K562 (cell line): ENCODE results near the gene BEX3. TPM values are rescaled to one million over a fixed set of nuclear protein-coding genes. Genes with fewer than 3 reads are reported as not detected.

ENCODE experiments used
- ATAC-seq: fragments of 200-7000 bp; cut with Tn5 transposase; 3 replicates; pipeline ENCODE4 v1.9.1; 2020; ENCODE audit warnings: moderate library complexity
- BruUV-seq: library from RNA; stranded (reverse); fragments of 400-500 nt; replicated peaks from 2 replicates; lab custom pipeline; 2021; lab: Mats Ljungman, UMichigan
- CTCF ChIA-PET: fragments of 300-600 bp; formaldehyde crosslinking; extraction: SDS; loops from one replicate; lab custom pipeline; 2021; ENCODE audit warnings: low intra/inter-chr PET ratio; lab: Yijun Ruan, JAX
- POLR2A ChIA-PET: fragments of 300-600, 350-650 bp; sonication (Branson Sonifier 250); formaldehyde crosslinking; extraction: SDS; loops from one replicate; lab custom pipeline; 2021; ENCODE audit warnings: antibody characterized with exemption, inconsistent platforms; lab: Yijun Ruan, JAX
- DNase-seq, 4 experiments: peaks; one replicate each; pipeline versions ENCODE4 v3.0.0 to v3.0.0-alpha.2; 2011 to 2018; ENCODE audit warnings: low spot score in 3 of 4, mixed read lengths in 3 of 4; ENCODE audit errors: extremely low read depth in 1 of 4
- FAIRE-seq: peaks from 2 replicates; lab custom pipeline; 2011; peaks lifted over from hg19 to GRCh38; lab: Jason Lieb, UNC
- H2AFZ ChIP-seq: 2 replicates; pipeline ENCODE4 v1.6.0; 2011; ENCODE audit warnings: low read depth, low read length, control low read depth, inconsistent platforms
- H3K27ac ChIP-seq: fragments of 200-600 bp; 3 replicates; pipeline ENCODE4 v1.8.0; 2011; ENCODE audit warnings: low read depth, mild to moderate bottlenecking, control low read depth, inconsistent platforms, low read length, moderate library complexity, mixed read lengths; ENCODE audit errors: extremely low read depth
- H3K27me3 ChIP-seq, 2 experiments: fragments of 300-600 bp in 1 of 2; 2 replicates in 1 of 2; 3 replicates in 1 of 2; pipeline versions ENCODE4 v1.6.0 to v1.8.0; 2011; ENCODE audit warnings: inconsistent platforms in 2 of 2, low read length in 2 of 2, mild to moderate bottlenecking in 1 of 2, mixed read lengths in 1 of 2, moderate library complexity in 1 of 2; ENCODE audit not compliant: control insufficient read depth in 2 of 2, insufficient read depth in 2 of 2
- H3K36me3 ChIP-seq: fragments of 300-600 bp; 3 replicates; pipeline ENCODE4 v1.8.0; 2011; ENCODE audit warnings: mild to moderate bottlenecking, low read length, inconsistent platforms; ENCODE audit not compliant: control insufficient read depth, insufficient read depth
- H3K4me1 ChIP-seq, 2 experiments: fragments of 200-600 bp in 1 of 2; replicated peaks in 1 of 2; 2 replicates in 1 of 2; 3 replicates in 1 of 2; pipeline versions ENCODE4 v1.5.1 to v1.8.0; 2011; ENCODE audit warnings: inconsistent platforms in 2 of 2, low read length in 2 of 2, mild to moderate bottlenecking in 1 of 2, mixed read lengths in 1 of 2, moderate library complexity in 1 of 2; ENCODE audit not compliant: control insufficient read depth in 2 of 2, insufficient read depth in 2 of 2
- H3K4me2 ChIP-seq: 2 replicates; pipeline ENCODE4 v1.6.1; 2011; ENCODE audit warnings: low read length, control low read depth, inconsistent platforms, mixed read lengths; ENCODE audit not compliant: insufficient read depth
- H3K4me3 ChIP-seq: fragments of 200-600 bp; sonication (generic), shearing (Covaris generic); 2 replicates; pipeline ENCODE4 v1.5.1; 2016; ENCODE audit warnings: control low read depth, inconsistent platforms
- H3K79me2 ChIP-seq: fragments of 200-600 bp; 3 replicates; pipeline ENCODE4 v1.8.0; 2011; ENCODE audit warnings: low read length, inconsistent platforms; ENCODE audit not compliant: control insufficient read depth, insufficient read depth
- H3K9ac ChIP-seq, 2 experiments: 2 replicates each; pipeline versions ENCODE4 v1.6.0 to v1.6.1; 2011; ENCODE audit warnings: low read depth in 2 of 2, low read length in 2 of 2, control low read depth in 1 of 2, inconsistent platforms in 1 of 2, mild to moderate bottlenecking in 1 of 2, mixed read lengths in 1 of 2; ENCODE audit not compliant: insufficient read depth in 1 of 2
- H3K9me1 ChIP-seq: one replicate; pipeline ENCODE4 v1.6.0; 2011; ENCODE audit warnings: inconsistent platforms, mild to moderate bottlenecking, low read length, moderate library complexity; ENCODE audit not compliant: control insufficient read depth, insufficient read depth
- H3K9me3 ChIP-seq: replicated peaks from 2 replicates; pipeline ENCODE4 v1.5.1; 2011; ENCODE audit warnings: low read depth, low read length, inconsistent platforms; ENCODE audit not compliant: control insufficient read depth, insufficient read depth
- H4K20me1 ChIP-seq: replicated peaks from 2 replicates; pipeline ENCODE4 v1.6.1; 2011; ENCODE audit warnings: low read length, inconsistent platforms, mixed read lengths; ENCODE audit not compliant: control insufficient read depth, insufficient read depth
- CREB1 ChIP-seq, 2 experiments: sonication (generic) in 1 of 2; formaldehyde crosslinking in 1 of 2; IDR thresholded peaks; 2 replicates each; pipeline versions ENCODE4 v1.6.1 to v1.8.0; 2012 to 2022; ENCODE audit warnings: inconsistent platforms in 1 of 2, mild to moderate bottlenecking in 1 of 2, missing genetic modification reagents in 1 of 2, moderate library complexity in 1 of 2
- CREB3L1 ChIP-seq: fragments of 450-650 bp; IDR thresholded peaks from 2 replicates; pipeline ENCODE4 v1.6.1; 2014; ENCODE audit warnings: low read depth, mild to moderate bottlenecking, moderate library complexity, borderline replicate concordance
- ETS1 ChIP-seq: conservative IDR thresholded peaks from 2 replicates; pipeline ENCODE4 v1.6.1; 2011; ENCODE audit warnings: low read depth, mild to moderate bottlenecking, low read length; ENCODE audit not compliant: control insufficient read depth
- LCOR ChIP-seq: sonication (generic); formaldehyde crosslinking; IDR thresholded peaks from 2 replicates; pipeline ENCODE4 v1.8.0; 2022; ENCODE audit warnings: mild to moderate bottlenecking, missing genetic modification reagents
- MTA1 ChIP-seq: fragments of 450-650 bp; IDR thresholded peaks from 2 replicates; pipeline ENCODE4 v1.6.1; 2017; ENCODE audit warnings: borderline replicate concordance
- PRMT5 ChIP-seq: sonication (generic); formaldehyde crosslinking; IDR thresholded peaks from 2 replicates; pipeline ENCODE4 v1.5.0; 2020; ENCODE audit warnings: missing genetic modification reagents
- RAD51 ChIP-seq: fragments of 450-650 bp; IDR thresholded peaks from 2 replicates; pipeline ENCODE4 v1.7.1; 2016; ENCODE audit warnings: low read depth, mild to moderate bottlenecking, borderline replicate concordance
- TAF7 ChIP-seq: fragments of 450-650 bp; IDR thresholded peaks from 2 replicates; pipeline ENCODE4 v1.6.1; 2016; ENCODE audit warnings: missing genetic modification characterization, missing compliant biosample characterization
- ZKSCAN1 ChIP-seq: fragments of 150-350 bp; IDR thresholded peaks from 2 replicates; pipeline ENCODE4 v1.6.1; 2016; ENCODE audit warnings: low read depth, low read length
- ZNF444 ChIP-seq: fragments of 250-450 bp; sonication (Bioruptor Pico); IDR thresholded peaks from 2 replicates; pipeline ENCODE4 v1.4.0; 2020; ENCODE audit warnings: mild to moderate bottlenecking, moderate library complexity
- WGBS: fragments of 100-300 bp; shearing (Covaris generic); methylation state at CpG from one replicate; pipeline ENCODE4 v1.1.6; 2016; ENCODE audit warnings: low coverage, mixed read lengths; ENCODE audit not compliant: insufficient coverage; ENCODE audit errors: missing lambda C conversion rate; 5-methylcytosine and 5-hydroxymethylcytosine counted together
- in situ Hi-C: fragments of 300-500 bp; cut with MboI; formaldehyde crosslinking; loops from 4 replicates; pipeline ENCODE4 v1.15.0; 2018; ENCODE audit warnings: inconsistent platforms, mixed read lengths
- intact Hi-C: fragments of 100-400 bp; cut with micrococcal nuclease; formaldehyde crosslinking; loops from 2 replicates; pipeline ENCODE4 v1.14.2; 2022
- polyA plus RNA-seq, 8 experiments: library from polyadenylated mRNA; depleted of rRNA in 4 of 8; stranded (reverse) in 5 of 8; unstranded in 3 of 8; fragments of >200 nt; fragmentation: Nextera tagmentation in 2 of 8; fragmentation: Illumina TruSeq in 1 of 8; extraction: Ambion mirVana in 2 of 8; extraction: Trizol in 1 of 8; gene quantifications; 2 replicates each; pipeline versions ENCODE4 v1.2.1 to v1.2.3, GENCODE V29; 2011 to 2014; ENCODE audit warnings: inconsistent platforms in 1 of 8, missing spikeins in 1 of 8
- total RNA-seq, 7 experiments: library from RNA; depleted of rRNA in 6 of 7; stranded (reverse); fragments of >200 nt in 6 of 7; fragmentation: Illumina TruSeq in 2 of 7; extraction: Trizol in 2 of 7; gene quantifications; 2 replicates each; pipeline versions ENCODE4 v1.2.1 to v1.2.3, GENCODE V29; 2011 to 2021; ENCODE audit warnings: low replicate concordance in 1 of 7

Gene BEX3
- total and polyA plus RNA-seq, 9 of the 15 experiments (the other 6 are each of a cell fraction or from before 2014, with no cell fraction given), result 0.21 to 0.47 TPM; not detected in 7

- ChIA-PET POLR2A (no interaction called here), CTCF (no interaction called here)
- WGBS, result 55% methylated on average over 8 of the region's 29 CpGs
- Histone ChIP-seq H3K4me2 (no peak overlapping the region), H3K4me1 (no peaks in the 10 kb centered on the region), H3K9ac (no peak overlapping the region), H3K27me3 (no peaks in the 10 kb centered on the region; a peak in 1 of 5 replicates), H3K9me3 (no peaks in the 10 kb centered on the region), H3K36me3 (no peaks in the 10 kb centered on the region), H4K20me1 (no peaks in the 10 kb centered on the region), H3K9me1 (no peaks in the 10 kb centered on the region), H3K27ac (no peak overlapping the region), H3K4me3 (no peak overlapping the region), H2AFZ (no peak overlapping the region)
- in situ Hi-C loops, result no loop called here
- FAIRE-seq (no peak), ATAC-seq (no peak)
- no TSS peak for BruUV-seq
- TF ChIP-seq ZKSCAN1 (peak; percentile 69; the same call in 1 of the 2 replicates), ZNF444 (no peak)
- TF ChIP-seq, all 486 proteins: peak for 1
- no peak for DNase-seq
- intact Hi-C loops, result no loop called here
- no peaks in the 10 kb centered on the region for H3K79me2 ChIP-seq
These were observed 28.5 kb upstream of the BEX3 start for GRCh38 chrX:103347682-103348397.

GRCh38 chrX:103356130-103356798 lies 20.1 kb upstream of the BEX3 start, which contains the start of gene TCEAL9:
Gene TCEAL9, plus strand, starts transcription at chrX:103356506. Its CDS starts 1,179 bp downstream, at chrX:103357685.
- POLR2A ChIA-PET, result interaction anchor here (0.6 to 2.0 kb wide), 4 partner anchors 9 to 55 kb away, joined by 3 to 6 read pairs (median 3); no protein-coding TSS in a partner anchor
- intact Hi-C loops (no loop called here), in situ Hi-C loops (no loop called here)
- Histone ChIP-seq H3K4me3 (peak within 1 kb of the TSS; percentile 60), H3K79me2 (peaks cover 18% of the 10 kb centered on the region), H3K4me1 (peaks cover 0 to 6% of the 10 kb centered on the region in 2 experiments; a peak in 2 of 5 replicates), H3K36me3 (peaks cover 4% of the 10 kb centered on the region; the same call in 1 of the 3 replicates), H3K9me3 (no peaks in the 10 kb centered on the region), H4K20me1 (no peaks in the 10 kb centered on the region), H3K27me3 (no peaks in the 10 kb centered on the region), H2AFZ (peak within 1 kb of the TSS; percentile 81), H3K9ac (peak within 1 kb of the TSS; percentile 80 to 91), H3K4me2 (peak within 1 kb of the TSS; percentile 82), H3K9me1 (no peaks in the 10 kb centered on the region), H3K27ac (peak within 1 kb of the TSS; percentile 77)
- CTCF ChIA-PET, result no interaction called here
- FAIRE-seq (no peak), DNase-seq (peak; percentile 11 to 69 (median 25)), ATAC-seq (peak; percentile 85)
- WGBS, result 0% methylated on average over 11 of the region's 18 CpGs
- BruUV-seq, result no TSS peak
- TF ChIP-seq MTA1 (peak; percentile 50; the same call in 1 of the 2 replicates), CREB1 (IDR thresholded peaks at IDR 0.05) (peak; percentile 69), CREB1 (CRISPR knock-in tag; IDR thresholded peaks at IDR 0.05) (peak; percentile 57), TAF7 (peak; percentile 46; the same call in 1 of the 2 replicates), LCOR (CRISPR knock-in tag) (0 out of 2 replicates have a peak, but pooled peaks have one; percentile 37), CREB3L1 (peak; percentile 46; the same call in 1 of the 2 replicates), PRMT5 (CRISPR knock-in tag) (no peak), RAD51 (peak; percentile 46; the same call in 1 of the 2 replicates), ETS1 (no peak)
